ENCODE results near the gene TMEM51. TPM values are rescaled to one million over a fixed set of nuclear protein-coding genes. Genes with fewer than 3 reads are reported as not detected.

TMEM51 gene
- total RNA-seq, 1 donor from 2014 or later = 1.4 TPM

DNA sequence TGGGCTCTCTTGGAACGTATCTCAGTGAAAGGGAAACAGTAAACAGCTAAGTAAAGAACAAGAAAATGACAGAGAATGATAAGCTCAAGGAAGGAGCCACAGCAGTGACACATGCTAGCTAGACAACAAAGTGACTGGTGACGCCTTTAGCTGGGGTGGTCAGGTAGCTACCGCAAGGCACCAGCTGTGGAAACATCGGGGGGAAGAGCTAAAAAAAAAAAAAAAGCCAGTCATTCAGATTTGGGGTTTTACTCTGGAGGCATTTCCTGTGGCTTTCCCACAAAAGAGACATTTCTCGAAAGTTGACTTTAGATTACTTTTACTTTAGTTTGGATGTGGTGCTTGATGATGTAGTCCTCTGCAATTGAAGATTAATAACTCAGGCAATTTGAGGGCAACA is 95.5 kb downstream of the TMEM51 start:
- DNase-seq = no peak

DNA sequence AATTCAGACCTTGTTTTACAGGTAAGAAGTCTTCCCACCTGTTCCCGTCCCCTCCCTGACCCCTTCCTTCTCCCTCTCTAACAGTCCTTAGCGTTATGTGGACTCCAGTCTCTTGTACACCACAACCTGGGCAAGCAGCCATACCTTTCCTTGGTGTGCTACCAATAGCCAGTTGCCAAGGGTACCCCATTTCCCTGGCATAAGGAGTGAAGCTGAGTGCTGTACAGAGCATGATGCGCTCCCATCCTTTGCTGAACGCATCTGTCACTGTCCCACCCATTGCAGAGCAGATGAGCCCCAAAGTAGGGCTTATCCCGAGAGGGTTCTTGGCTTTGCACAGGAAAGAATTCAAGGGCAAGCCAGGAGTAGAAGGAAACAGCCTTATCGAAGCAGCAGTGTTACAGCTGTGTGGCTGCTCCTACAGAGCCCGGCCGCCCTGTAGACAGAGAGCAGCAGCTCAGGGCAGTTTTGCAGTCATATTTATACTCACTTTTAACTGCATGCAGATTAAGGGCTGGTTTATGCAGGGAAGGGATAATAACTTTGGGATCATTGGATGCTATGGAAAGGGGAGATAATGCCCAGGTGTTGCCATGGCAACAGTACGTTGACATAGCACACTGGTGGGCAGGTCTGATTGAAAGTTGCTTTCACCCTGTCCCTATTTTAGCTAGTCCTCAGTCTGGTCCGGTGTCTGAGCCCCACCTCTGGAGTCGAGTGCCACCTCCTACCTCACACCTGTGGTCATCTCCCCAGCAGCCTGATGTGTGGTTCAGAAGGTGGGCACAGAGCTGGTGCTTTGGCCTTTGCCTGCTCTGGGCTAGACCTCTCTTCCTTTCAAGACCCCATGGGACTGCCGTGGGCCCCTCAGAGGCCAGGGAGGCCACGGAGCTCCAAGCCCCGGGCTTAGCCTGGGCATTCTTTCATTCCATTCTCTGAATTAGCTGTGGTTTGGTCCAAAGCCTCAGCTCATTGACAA is 98.6 kb downstream of the TMEM51 start:
- DNase-seq = no peak

DNA sequence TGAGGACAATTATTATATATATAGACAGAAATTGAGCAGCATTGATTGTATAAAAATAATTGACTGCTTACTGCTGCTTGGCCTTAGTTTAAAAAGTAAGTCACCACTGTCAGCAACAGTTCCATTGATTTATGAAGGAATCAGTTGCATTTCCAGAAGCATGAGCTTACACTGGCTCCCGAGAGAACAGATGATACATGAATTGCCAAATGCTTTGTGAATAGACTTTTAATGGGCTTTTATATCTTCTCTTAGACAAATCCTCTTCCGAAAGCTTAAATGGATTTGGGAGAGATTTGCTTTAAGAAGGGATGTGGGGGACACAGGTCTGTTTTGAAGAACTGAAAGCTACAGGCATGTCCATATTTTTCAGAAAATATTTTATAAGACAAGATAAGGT is 101.0 kb downstream of the TMEM51 start:
- no peak for DNase-seq

DNA sequence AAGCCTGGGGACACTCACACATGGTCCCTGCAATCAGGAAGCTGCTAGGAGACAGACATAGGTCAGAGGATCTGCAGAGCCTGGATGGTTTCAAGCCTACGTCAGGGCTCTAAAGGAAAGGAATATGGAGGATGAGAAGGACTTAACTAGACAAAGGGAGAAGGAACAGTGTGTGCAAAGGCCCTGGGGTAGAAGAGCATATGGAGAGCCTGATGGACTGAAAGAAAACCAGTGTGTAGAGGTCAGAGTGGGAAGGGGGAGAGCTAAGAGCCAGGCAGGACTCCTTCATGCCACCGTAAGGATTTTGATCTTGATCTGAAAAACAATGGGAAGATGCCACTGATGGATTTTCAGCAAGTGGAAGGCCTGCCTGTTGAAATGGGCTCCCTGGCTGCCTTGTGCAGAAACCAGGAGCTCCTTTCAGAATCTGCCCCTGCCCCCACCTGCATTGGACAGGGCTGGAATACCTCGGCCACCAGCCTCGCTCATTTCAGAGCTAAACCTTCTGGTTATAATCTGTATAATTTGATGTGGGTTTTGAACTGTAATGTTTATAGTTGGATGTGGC is 102.1 kb downstream of the TMEM51 start:
- no peak for DNase-seq

DNA sequence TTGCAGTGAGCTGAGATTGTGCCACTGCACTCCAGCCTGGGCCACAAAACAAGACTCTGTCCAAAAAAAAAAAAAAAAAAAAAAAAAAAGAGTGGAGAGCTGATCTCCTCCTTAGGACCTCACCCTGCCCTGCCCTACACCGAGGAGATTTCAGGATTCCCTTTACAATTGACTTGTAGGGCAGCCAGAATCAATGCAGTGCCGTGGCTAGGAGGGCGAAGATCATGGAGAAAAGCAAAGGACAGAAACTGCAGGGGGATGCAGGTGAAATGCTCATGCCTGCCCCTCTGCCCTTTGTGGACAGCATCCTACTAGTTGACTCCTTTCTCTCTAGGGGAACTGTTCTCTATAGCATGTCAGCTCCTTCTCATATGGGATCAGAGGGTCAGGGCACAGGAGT is 103.0 kb downstream of the TMEM51 start:
- no peak for DNase-seq

DNA sequence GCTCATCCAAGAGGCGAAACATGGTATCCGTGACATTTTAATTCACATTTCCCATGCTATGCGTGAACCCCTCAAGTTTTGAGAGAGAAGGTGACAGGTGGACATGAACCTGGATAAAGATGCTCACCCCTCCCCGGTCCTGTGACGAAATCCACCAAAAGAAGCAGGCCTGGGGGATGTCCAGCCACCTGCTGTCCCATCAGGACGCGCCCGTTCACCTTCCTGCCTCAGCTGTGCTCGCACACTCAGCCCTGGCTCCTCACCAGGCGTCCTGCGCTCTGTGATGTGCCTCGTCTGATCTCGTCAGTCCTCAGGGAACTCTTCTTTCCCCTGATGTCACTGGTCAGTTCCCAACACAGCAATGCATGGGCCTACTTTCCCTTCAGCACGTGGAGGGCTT is 103.8 kb downstream of the TMEM51 start:
- DNase-seq = no peak

DNA sequence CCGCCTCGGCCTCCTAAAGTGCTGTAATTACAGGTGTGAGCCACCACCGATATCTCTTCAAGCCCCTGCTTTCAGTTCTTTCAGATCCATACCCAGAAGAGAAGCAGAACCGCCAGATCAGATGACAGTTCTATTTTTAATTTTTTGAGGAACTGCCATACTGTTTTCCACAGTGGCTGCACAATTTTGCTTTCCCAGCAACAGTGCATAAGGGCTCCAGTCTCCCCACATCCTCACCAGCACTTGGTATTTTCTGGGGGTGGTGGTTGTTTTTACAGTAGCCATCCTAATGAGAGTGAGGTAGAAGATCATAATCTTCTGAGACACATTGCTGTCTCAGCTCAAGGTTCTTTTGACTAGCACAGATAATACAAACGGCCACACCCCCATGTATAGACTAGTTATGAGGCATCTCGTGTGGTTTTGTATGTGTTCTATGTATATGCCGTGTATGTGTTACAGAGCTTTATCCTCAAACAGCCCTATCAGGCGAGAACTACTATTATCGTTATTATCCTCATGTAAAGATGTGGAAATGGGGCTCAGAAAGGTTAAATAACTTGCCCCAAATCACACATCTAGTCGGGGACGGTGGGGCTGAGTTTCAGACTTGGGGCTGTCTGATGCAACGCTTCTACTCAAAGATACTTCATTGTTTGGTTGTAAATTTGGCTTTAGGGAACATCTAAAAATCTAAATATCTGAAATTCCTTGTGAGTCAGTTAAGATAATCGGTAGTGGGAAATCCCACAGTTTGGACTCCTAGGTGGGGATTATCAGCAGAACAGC is 105.5 kb downstream of the TMEM51 start:
- no peak for DNase-seq

DNA sequence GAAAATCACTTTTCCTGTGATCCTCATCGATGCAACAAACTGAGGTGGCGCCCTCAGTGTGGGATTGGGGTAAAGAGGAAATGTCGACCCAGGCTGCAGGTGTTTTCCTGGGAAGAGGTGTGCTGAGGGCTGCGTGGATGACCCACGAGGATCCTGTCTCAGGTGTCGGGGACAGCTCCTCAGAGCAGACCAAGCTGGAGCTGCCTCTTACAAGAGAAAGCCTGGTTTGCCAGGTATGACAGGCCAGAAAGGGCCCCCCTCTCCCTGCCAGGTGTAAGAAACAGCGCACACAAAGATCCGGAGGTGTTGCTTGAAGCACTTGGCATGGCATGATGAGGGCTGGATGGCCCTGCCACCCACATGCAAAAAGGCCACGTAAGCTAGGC is 106.1 kb downstream of the TMEM51 start:
- no peak for DNase-seq

DNA sequence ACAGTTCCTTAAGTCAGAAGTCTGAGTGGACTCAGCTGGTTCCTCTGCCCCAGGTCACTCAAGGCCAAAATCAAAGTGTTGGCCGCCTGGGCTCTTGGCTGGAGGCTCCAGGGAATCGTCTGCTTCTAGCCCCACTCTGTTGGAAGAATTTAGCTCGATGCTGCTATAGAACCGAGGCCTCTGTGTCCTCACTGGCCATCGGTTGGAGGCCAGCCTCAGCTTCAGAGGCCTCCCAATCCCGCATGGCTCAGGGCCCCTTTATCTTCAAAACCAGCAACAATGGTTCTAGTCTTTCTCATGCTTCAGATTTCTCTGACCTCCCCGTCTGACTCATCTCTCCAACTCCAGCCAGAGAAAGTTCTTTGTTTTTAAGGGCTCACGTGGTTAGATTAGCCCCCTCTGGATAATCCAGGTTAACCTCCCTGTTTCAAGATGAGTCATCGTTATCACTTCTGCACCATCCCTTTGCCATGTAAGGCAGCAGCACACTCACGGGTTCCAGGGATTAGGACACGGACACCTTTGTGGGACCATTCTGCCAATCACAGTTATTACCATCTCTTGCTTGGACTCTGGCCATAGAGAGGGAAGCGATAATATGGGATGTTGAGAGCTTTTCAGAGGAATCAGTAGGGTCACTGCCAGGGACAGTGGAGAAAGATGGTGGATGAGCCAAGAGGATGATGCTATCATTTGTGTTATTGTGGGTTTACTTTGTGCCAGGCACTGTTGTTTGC is 107.0 kb downstream of the TMEM51 start:
- DNase-seq = no peak

DNA sequence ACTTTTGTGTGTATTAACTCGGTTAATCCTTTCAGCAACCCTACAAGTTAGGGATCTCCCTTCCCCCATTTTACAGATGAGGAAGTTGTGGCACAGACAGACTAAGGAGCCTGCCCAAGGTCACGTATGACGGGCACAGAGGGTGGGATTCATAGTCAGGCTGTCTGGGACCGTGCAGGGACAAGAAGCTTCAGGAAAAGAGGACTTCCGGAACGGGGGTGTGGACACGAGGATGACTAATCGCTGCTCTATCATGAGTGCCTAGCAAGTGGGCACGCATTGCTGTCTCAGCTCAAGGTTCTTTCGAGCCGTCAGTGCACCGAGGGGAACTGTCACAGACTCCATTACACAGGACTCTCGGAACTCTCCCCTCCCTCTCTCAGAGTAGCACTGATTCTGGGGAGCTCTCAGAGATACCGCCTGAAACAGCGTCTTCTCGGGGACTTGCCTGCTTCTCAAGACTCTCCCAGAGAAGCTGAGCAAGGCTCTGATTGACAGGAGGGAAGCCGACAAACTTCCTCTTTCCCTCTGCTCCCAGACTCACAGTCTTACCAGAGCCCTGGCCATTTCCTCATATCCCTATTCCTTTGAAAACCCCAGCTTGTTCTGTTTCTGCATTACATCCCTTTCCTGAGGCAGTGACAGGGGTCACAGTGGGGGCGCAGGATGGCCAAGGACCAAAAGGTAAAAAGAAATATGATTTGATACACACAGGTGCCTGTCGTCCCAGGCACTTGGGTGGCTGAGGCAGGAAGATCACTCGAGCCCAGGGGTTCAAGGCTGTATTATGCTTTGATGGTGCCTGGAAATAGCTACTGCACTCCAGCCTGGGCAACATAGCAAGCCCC is 107.8 kb downstream of the TMEM51 start:
- no peak for DNase-seq

DNA sequence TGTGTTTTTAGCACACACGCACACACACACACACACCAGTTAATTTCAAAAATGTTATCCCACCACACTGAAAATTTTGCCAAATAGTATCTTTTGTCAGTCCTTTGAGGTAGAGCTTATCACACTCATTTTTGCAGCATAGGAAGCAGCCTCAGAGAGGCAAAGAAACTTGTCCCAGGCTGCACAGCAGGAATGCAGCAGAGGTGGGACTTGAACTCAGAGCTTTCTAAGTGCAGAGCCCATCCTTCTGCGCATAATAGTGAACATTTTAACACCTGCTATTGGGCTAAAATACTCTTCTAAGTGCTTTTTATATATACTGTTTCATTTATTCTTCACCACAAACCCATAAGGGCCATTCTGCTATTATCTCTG is 108.4 kb downstream of the TMEM51 start:
- DNase-seq = no peak

DNA sequence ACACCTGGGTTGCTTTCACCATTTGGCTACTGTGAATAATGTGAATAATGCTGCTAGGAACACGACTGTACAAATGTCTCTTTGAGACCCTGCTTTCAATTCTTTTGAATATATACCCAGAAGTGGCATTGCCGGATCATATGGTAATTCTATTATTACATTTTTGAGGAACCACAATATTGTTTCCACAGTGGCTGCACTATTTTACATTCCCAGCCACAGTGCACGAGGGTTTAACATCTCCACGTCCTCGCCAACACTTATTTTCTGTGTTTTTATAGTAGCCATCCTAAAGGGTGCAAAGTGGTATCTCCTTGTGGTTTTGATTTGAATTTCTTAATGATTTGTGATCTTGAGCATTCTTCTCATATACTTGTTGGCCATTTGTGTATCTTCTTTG is 109.2 kb downstream of the TMEM51 start:
- no peak for DNase-seq

DNA sequence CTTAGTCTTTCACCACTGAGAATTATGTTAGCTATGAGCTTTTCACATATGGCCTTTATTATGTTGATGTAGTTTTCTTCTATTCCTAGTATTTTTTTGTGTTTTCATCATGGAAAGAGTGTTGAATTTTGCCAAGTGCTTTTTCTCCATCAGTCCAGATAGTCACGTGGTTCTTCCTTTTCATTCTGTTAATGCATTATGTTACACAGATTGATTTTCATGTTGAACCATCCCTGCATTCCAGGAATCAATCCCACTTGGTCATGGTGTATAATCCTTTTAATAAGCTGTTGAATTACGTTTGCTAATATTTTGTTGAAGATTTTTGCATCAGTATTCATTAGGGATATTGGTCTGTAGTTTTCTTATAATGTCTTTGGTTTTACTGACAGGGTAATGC is 111.2 kb downstream of the TMEM51 start:
- DNase-seq = no peak

Other genes with a start within 250 kb of the TMEM51 start
- 0.31 TPM for gene FHAD1, start 93.5 kb downstream of the TMEM51 start, total RNA-seq